SH-SY5Y (cell line): ENCODE measurements around the gene MCFD2.

ENCODE experiments used
- GATA2 ChIP-seq: IDR thresholded peaks from 2 replicates; pipeline ENCODE4 v1.6.1; 2011; ENCODE audit warnings: mild to moderate bottlenecking, low read depth, low read length
- GATA3 ChIP-seq: IDR thresholded peaks from 2 replicates; pipeline ENCODE4 v1.6.1; 2011; ENCODE audit warnings: low read depth, mild to moderate bottlenecking, low read length, moderate library complexity

DNA sequence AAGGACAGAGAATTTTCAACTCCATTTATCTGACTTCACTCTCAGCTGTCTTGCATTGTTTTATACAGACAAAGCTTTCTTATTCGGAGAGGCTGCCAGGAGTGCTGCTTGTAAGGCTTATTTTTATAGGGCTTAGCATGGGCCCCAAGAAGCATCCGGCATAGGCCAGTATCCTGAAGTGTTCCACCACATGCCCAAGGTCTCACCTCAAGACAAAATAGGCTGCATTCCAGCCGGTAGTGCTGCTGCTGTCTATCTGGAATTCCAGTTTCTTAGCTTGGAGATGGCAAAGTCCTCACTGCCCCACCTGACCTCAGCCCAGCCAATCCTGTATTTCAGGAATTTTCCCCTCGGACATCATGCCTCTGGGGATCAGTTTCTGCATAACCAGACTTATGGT, 47.6 kb upstream of the MCFD2 start:
- TF ChIP-seq GATA3 (no peak), GATA2 (no peak)
